GM18858 (cell line): Measurements from ENCODE around the gene NUDT1.

Experiments
- ATAC-seq: cut with Tn5 transposase; IDR thresholded peaks from one replicate; pipeline ENCODE4 v1.9.1; 2021; ENCODE audit not compliant: unreplicated experiment

The NUDT1 gene

DNA sequence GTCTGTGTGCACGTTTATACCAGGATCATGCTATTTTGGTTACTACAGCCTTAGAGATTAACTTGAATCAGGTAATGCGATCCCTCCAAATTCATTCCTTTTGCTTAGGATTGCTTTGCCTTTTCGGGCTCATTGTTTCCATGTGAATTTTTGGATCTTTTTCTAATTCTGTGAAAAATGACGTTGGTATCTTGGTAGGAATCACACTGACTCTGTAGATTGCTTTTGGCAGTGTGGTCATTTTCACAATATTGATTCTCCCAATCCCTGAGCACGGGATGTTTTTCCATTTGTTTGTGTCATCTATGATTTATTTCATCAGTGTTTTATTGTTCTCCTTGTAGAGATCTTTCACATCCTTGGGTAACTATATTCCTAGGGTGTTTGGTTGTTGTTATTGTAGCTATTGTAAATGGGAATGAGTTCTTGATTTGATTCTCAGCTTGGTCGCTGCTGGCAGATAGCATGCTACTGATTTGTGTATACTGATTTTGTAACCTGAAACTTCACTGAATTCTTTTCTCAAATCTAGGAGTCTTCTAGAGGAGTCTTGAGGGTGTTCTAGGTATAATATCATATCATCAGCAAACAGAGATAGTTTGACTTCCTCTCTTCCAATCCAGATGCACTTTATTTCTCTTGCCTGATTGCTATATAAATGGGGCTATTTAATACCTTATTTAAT lies 54.1 kb downstream of the NUDT1 start:
- ATAC-seq: no peak

GRCh38 chr7:2296832-2297231 lies 54.8 kb downstream of the NUDT1 start:
- no peak for ATAC-seq

GRCh38 chr7:2299131-2299829 lies 57.3 kb downstream of the NUDT1 start:
- no peak for ATAC-seq

- ATAC-seq: no peak
Measured at GRCh38 chr7:2299870-2300512, 58.0 kb downstream of the NUDT1 start.
